Fibroblast of lung (primary cell): Measurements from ENCODE around the gene COL4A2. TPM values are rescaled to one million over a fixed set of nuclear protein-coding genes. Genes with fewer than 3 reads are reported as not detected.

Experiments used
- DNase-seq, 2 donors: peaks; one replicate each; pipeline versions ENCODE4 v3.0.0 to v3.0.0-alpha.2; 2010; ENCODE audit warnings: low read depth in 2 of 2
- H2AFZ ChIP-seq: 2 replicates; pipeline ENCODE4 v1.5.1; 2012; ENCODE audit warnings: low read length, control low read depth, inconsistent platforms
- H3K27ac ChIP-seq: 2 replicates; pipeline ENCODE4 v1.5.1; 2011; ENCODE audit warnings: low read length, control low read depth; ENCODE audit not compliant: insufficient read depth
- H3K27me3 ChIP-seq: 2 replicates; pipeline ENCODE4 v1.5.1; 2011; ENCODE audit warnings: mild to moderate bottlenecking, low read length; ENCODE audit not compliant: control insufficient read depth, insufficient read depth
- H3K36me3 ChIP-seq: 2 replicates; pipeline ENCODE4 v1.5.1; 2011; ENCODE audit warnings: low read length; ENCODE audit not compliant: control insufficient read depth, insufficient read depth
- H3K4me1 ChIP-seq: 2 replicates; pipeline ENCODE4 v1.5.1; 2011; ENCODE audit warnings: low read length; ENCODE audit not compliant: control insufficient read depth, insufficient read depth; ENCODE audit errors: extremely low read depth
- H3K4me2 ChIP-seq: 2 replicates; pipeline ENCODE4 v1.5.1; 2011; ENCODE audit warnings: low read length, control low read depth; ENCODE audit not compliant: insufficient read depth; ENCODE audit errors: extremely low read depth
- H3K4me3 ChIP-seq, 4 experiments: fragments of 200-600 bp in 1 of 4; sonication (generic) in 1 of 4; replicated peaks in 1 of 4; 2 replicates each; pipeline ENCODE4 v1.5.1; 2011 to 2016; ENCODE audit warnings: low read length in 4 of 4, low read depth in 3 of 4, mild to moderate bottlenecking in 3 of 4, control low read depth in 2 of 4, inconsistent platforms in 1 of 4, mixed read lengths in 1 of 4; ENCODE audit not compliant: insufficient read depth in 1 of 4; ENCODE audit errors: control extremely low read depth in 1 of 4
- H3K79me2 ChIP-seq: 2 replicates; pipeline ENCODE4 v1.5.1; 2012; ENCODE audit warnings: mild to moderate bottlenecking, low read length, inconsistent platforms; ENCODE audit not compliant: control insufficient read depth, insufficient read depth
- H3K9ac ChIP-seq: 2 replicates; pipeline ENCODE4 v1.5.1; 2011; ENCODE audit warnings: mild to moderate bottlenecking, low read length, control low read depth; ENCODE audit not compliant: insufficient read depth
- H3K9me3 ChIP-seq: 2 replicates; pipeline ENCODE4 v1.5.1; 2012; ENCODE audit warnings: low read depth, low read length; ENCODE audit not compliant: control insufficient read depth, insufficient read depth
- H4K20me1 ChIP-seq: 2 replicates; pipeline ENCODE4 v1.5.1; 2011; ENCODE audit warnings: low read length; ENCODE audit not compliant: control insufficient read depth, insufficient read depth; ENCODE audit errors: extremely low read depth
- EZH2 ChIP-seq: IDR thresholded peaks from 2 replicates; pipeline ENCODE4 v1.5.1; 2012; ENCODE audit warnings: low read length, control low read depth, mild to moderate bottlenecking; ENCODE audit errors: missing control alignments
- polyA plus RNA-seq, 2 donors: library from polyadenylated mRNA; depleted of rRNA in 1 of 2; stranded (reverse) in 1 of 2; unstranded in 1 of 2; fragments of >200 nt; gene quantifications; 2 replicates each; pipeline ENCODE4 v1.2.1, GENCODE V29; 2011 to 2012; ENCODE audit warnings: missing spikeins in 1 of 2
- total RNA-seq: library from RNA; depleted of rRNA; stranded (reverse); fragments of >200 nt; gene quantifications from 2 replicates; pipeline ENCODE4 v1.2.1, GENCODE V29; 2014
- TF ChIP-seq, protein P1 (sequence below), 2 donors: IDR thresholded peaks in 1 of 2; conservative IDR thresholded peaks in 1 of 2; 1 replicate in 1 of 2; 2 replicates in 1 of 2; pipeline ENCODE4 v1.5.1; 2011 to 2012; ENCODE audit warnings: low read length in 2 of 2, control low read depth in 1 of 2, inconsistent platforms in 1 of 2, low read depth in 1 of 2, mild to moderate bottlenecking in 1 of 2

Gene COL4A2
- total and polyA plus RNA-seq, 2 donors (not counting 1 experiment from before 2014, with no cell fraction given), result 93.1 to 463 TPM

DNA sequence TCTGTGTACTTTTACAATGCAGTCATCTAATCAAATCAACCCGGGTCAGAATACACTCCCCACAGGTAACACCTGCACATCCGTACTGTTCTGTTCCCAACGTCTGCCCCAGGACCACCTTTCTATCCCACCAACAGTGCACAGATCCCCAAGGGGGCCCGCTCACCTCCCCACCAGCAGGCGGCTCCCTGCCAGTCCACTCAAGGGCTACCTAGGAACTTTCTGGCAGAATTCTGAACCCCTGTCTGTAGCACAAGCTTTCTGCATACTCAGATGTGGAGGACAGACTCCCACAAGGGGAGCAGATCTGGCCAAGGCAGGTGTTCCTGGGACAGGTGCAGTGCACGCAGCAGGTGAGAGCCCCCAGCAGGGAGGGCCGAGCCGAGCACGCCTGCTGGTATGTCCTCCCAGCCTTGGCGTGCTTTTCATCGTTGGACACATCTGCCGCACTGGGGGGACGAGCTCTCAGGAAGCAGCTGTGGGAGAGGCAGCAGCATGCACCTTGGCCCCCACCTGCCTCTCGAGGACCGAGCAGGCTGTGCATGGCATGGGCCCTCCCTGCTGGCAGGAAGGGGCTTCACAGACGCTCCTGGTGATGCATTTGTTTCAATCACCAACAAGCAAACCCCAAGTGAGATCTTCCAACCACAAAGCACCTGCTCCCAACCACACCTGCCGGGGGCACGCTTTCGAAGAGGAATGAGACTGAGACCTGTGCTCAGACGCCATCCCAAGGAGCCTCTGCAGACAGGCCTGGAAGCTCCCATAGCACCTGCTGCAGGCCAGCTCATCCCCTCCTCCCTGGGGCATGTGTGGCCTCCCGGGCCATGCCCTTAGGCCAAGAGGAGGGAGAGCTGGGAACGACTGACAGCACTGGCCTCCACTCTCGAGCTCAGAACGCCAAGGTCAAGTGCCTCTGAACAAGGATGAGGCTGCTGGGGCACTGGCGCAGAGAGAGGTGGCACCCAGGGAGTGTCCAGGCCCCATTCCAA is 218.5 kb downstream of the COL4A2 start:
- no peaks in the 10 kb centered on the region for H3K9me3 ChIP-seq
- H2AFZ ChIP-seq, result no peak overlapping the region
- TF ChIP-seq, protein P1, sequence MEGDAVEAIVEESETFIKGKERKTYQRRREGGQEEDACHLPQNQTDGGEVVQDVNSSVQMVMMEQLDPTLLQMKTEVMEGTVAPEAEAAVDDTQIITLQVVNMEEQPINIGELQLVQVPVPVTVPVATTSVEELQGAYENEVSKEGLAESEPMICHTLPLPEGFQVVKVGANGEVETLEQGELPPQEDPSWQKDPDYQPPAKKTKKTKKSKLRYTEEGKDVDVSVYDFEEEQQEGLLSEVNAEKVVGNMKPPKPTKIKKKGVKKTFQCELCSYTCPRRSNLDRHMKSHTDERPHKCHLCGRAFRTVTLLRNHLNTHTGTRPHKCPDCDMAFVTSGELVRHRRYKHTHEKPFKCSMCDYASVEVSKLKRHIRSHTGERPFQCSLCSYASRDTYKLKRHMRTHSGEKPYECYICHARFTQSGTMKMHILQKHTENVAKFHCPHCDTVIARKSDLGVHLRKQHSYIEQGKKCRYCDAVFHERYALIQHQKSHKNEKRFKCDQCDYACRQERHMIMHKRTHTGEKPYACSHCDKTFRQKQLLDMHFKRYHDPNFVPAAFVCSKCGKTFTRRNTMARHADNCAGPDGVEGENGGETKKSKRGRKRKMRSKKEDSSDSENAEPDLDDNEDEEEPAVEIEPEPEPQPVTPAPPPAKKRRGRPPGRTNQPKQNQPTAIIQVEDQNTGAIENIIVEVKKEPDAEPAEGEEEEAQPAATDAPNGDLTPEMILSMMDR (conservative IDR thresholded peaks at IDR 0.05 in 1 of 2, IDR thresholded peaks at IDR 0.05 in 1 of 2; ENCODE audit: low read depth in 1 of 2, low read length in 2 of 2), result no peak
- no peak for TF ChIP-seq EZH2
- H3K4me2 ChIP-seq, result no peak overlapping the region
- DNase-seq, result no peak
- H3K79me2 ChIP-seq, result no peaks in the 10 kb centered on the region
- H3K27ac ChIP-seq, result no peak overlapping the region
- H3K27me3 ChIP-seq, result no peaks in the 10 kb centered on the region
- no peaks in the 10 kb centered on the region for H4K20me1 ChIP-seq
- H3K36me3 ChIP-seq, result no peaks in the 10 kb centered on the region
- H3K4me3 ChIP-seq, result no peak overlapping the region
- no peaks in the 10 kb centered on the region for H3K4me1 ChIP-seq
- H3K9ac ChIP-seq, result no peak overlapping the region

DNA sequence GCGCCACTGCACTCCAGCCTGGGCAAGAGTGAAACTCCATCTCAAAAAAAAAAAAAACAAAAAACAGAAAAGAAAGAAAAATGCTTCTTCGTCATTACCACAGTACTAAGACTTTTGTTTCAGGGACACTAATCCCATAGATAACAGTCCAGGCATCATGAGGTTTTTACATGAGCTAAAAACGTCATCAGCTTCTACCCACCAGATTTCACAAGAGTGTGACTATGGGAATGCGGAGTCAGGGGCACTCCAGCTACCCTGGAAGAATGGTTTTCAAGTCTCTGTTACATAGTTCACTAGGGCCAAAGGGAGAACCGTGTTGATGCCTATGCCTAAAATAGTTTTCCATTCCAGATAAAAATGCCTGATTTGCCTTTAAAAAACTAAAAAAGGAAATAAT is 221.3 kb downstream of the COL4A2 start:
- peak in 1 of 2 donors; percentile 64 for DNase-seq
- no peak overlapping the region for H3K27ac ChIP-seq

GRCh38 chr13:110528911-110529310 is 221.8 kb downstream of the COL4A2 start:
- Histone ChIP-seq H3K79me2 (no peaks in the 10 kb centered on the region), H3K36me3 (no peaks in the 10 kb centered on the region), H2AFZ (no peak overlapping the region), H3K27me3 (no peaks in the 10 kb centered on the region), H4K20me1 (no peaks in the 10 kb centered on the region), H3K4me2 (no peak overlapping the region), H3K9ac (no peak overlapping the region), H3K27ac (no peak overlapping the region), H3K9me3 (no peaks in the 10 kb centered on the region), H3K4me1 (no peaks in the 10 kb centered on the region), H3K4me3 (no peak overlapping the region)
- DNase-seq, result no peak
- TF ChIP-seq, protein P1 (conservative IDR thresholded peaks at IDR 0.05 in 1 of 2, IDR thresholded peaks at IDR 0.05 in 1 of 2; ENCODE audit: low read depth in 1 of 2, low read length in 2 of 2), result no peak

More for the DNA sequence above, 221.3 kb downstream of the COL4A2 start:
- no peaks in the 10 kb centered on the region for H3K9me3 ChIP-seq
- no peak for TF ChIP-seq EZH2
- TF ChIP-seq, protein P1 (conservative IDR thresholded peaks at IDR 0.05 in 1 of 2, IDR thresholded peaks at IDR 0.05 in 1 of 2; ENCODE audit: low read depth in 1 of 2, low read length in 2 of 2), result no peak
- no peak overlapping the region for H3K4me3 ChIP-seq
- H3K4me1 ChIP-seq, result no peaks in the 10 kb centered on the region
- H3K4me2 ChIP-seq, result no peak overlapping the region
- no peak overlapping the region for H3K9ac ChIP-seq
- H4K20me1 ChIP-seq, result no peaks in the 10 kb centered on the region
- no peaks in the 10 kb centered on the region for H3K79me2 ChIP-seq
- no peak overlapping the region for H2AFZ ChIP-seq
- no peaks in the 10 kb centered on the region for H3K27me3 ChIP-seq
- H3K36me3 ChIP-seq, result no peaks in the 10 kb centered on the region
